Heart left ventricle (tissue), 13 donors: ENCODE results near the gene PRXL2B.

Source experiments
- POLR2A ChIP-seq, 2 donors: fragments of 450-650 bp; IDR thresholded peaks; one replicate each; pipeline ENCODE4 v1.6.1; 2017; ENCODE audit warnings: antibody characterized with exemption in 2 of 2, mild to moderate bottlenecking in 2 of 2, moderate library complexity in 2 of 2
- TF ChIP-seq, protein P1 (sequence below), 12 donors: fragments of 200-600 bp; sonication (generic) in 4 of 12; IDR thresholded peaks; one replicate each; pipeline versions ENCODE4 v1.5.0 to v1.8.0; 2018 to 2022; ENCODE audit warnings: antibody characterized with exemption in 12 of 12, mild to moderate bottlenecking in 5 of 12
- donor health status: ischemic (EF 13 %, LVEDD 7.1; RV severe dilation, severe dysfunction).
- donor health status: DM: no; HTN: yes; CAD: no.
- donor health status: DM: no; HTN: no; CAD: no.
- donor health status: ischemic (EF 25% LVEDD 6.9; RV normal size, moderate dysfunction).
- donor health status: ischemic (EF 25% LVEDD 5.7; RV mildly dilated, moderate dysfunction).
- donor health status: ischemic (EF 35%, LVEDD 5.7; RV mildly dilated, moderate dysfunction).
- donor health status: nonischemic (EF 11% LVEDD 7.7; RV severe dilation, severe dysfunction).
- donor health status: DM: yes; HTN: yes; CAD: no.
- donor health status: PGD.
- donor health status: ischemic (EF 29% LVEDD 5.4; RV normal size, mild dysfunction).
- donor health status: nonischemic (EF 23%, LVEDD 6.1; RV moderate dilation, normal function).

DNA sequence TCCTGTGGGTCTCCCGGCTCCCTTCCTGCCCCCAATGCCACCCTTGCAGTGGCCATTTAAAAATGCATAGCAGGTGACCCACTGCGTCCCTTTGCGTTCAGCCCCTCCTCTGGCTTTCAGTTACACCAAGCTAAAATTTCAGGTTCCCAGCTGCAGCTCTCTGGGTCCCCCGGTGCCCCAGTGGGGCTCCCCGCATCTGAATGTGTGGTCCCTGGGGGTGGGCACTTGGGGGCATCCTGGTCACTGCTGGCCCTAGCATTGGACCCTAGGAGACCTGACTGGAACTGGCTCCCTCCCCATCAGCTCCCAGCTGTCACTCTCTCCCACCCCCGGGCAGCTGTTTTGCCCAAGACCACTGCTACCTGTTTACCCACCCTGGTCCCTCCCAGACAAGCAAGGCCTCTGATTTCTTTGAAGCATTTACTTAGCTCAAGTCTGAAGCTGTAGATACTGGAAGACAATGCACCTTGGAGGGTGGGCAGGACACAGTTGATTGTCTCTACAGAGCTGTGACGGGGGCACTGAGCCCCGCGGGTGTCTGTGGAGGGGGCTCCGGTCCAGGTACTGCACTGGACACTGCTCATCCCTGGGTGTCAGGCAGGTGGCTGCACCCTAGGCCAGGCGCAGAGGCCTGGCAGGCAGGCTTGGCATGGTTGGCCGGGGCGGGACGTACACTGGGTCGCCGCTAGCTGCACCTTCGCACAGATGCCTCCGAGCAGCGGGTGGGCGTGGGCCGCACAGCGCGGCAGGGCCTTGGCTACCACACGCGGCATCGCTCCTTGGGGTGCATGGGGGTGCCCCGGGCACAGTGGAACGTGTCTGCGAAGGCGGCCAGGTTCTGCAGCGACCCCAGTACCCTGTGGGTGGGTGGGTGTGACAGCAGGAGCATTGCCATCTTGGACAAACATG, 3.9 kb downstream of the PRXL2B start:
- TF ChIP-seq, protein P1, sequence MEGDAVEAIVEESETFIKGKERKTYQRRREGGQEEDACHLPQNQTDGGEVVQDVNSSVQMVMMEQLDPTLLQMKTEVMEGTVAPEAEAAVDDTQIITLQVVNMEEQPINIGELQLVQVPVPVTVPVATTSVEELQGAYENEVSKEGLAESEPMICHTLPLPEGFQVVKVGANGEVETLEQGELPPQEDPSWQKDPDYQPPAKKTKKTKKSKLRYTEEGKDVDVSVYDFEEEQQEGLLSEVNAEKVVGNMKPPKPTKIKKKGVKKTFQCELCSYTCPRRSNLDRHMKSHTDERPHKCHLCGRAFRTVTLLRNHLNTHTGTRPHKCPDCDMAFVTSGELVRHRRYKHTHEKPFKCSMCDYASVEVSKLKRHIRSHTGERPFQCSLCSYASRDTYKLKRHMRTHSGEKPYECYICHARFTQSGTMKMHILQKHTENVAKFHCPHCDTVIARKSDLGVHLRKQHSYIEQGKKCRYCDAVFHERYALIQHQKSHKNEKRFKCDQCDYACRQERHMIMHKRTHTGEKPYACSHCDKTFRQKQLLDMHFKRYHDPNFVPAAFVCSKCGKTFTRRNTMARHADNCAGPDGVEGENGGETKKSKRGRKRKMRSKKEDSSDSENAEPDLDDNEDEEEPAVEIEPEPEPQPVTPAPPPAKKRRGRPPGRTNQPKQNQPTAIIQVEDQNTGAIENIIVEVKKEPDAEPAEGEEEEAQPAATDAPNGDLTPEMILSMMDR (IDR thresholded peaks at IDR 0.05): no peak
- no peak for TF ChIP-seq POLR2A (IDR thresholded peaks at IDR 0.05)
